A673 (cell line): ENCODE results near the gene RMND5A. TPM values are rescaled to one million over a fixed set of nuclear protein-coding genes. Genes with fewer than 3 reads are reported as not detected.
A peak's percentile ranks its signal among the peaks of the same experiment; 100 is the strongest.

Source experiments
- BruUV-seq: library from RNA; stranded (reverse); fragments of 400-500 nt; replicated peaks from 2 replicates; lab custom pipeline; 2021; lab: Mats Ljungman, UMichigan
- CTCF ChIA-PET: fragments of 300-600 bp; sonication (Branson Sonifier 250); formaldehyde crosslinking; loops from one replicate; lab custom pipeline; 2022; ENCODE audit warnings: antibody characterized with exemption; lab: Charles Lee
- POLR2A ChIA-PET: fragments of 300-600 bp; sonication (Branson Sonifier 250); formaldehyde crosslinking; loops from one replicate; lab custom pipeline; 2022; ENCODE audit warnings: antibody characterized with exemption; ENCODE audit not compliant: low non-redundant PET; lab: Charles Lee
- DNase-seq: peaks from one replicate; pipeline ENCODE4 v3.0.0-alpha.2; 2015; ENCODE audit warnings: low spot score
- H3K27ac ChIP-seq: fragments of 200-600 bp; sonication (generic); 2 replicates; pipeline ENCODE4 v1.5.1; 2016; ENCODE audit warnings: mixed run types, low read depth, mild to moderate bottlenecking, mixed read lengths, antibody characterized with exemption, low read length; ENCODE audit not compliant: poor library complexity, severe bottlenecking
- H3K27me3 ChIP-seq: fragments of 200-600 bp; sonication (generic); replicated peaks from 2 replicates; pipeline ENCODE4 v1.6.1; 2017; ENCODE audit warnings: mixed run types, low read depth, mild to moderate bottlenecking, mixed read lengths, antibody characterized with exemption, low read length; ENCODE audit not compliant: insufficient read depth, poor library complexity
- H3K36me3 ChIP-seq: fragments of 200-600 bp; sonication (generic); 2 replicates; pipeline ENCODE4 v1.6.1; 2016; ENCODE audit warnings: mixed run types, mild to moderate bottlenecking, mixed read lengths, antibody characterized with exemption, low read length; ENCODE audit not compliant: insufficient read depth, poor library complexity, severe bottlenecking
- H3K4me1 ChIP-seq: fragments of 200-600 bp; sonication (generic); 2 replicates; pipeline ENCODE4 v1.6.1; 2017; ENCODE audit warnings: mixed run types, mild to moderate bottlenecking, mixed read lengths, antibody characterized with exemption, low read length; ENCODE audit not compliant: insufficient read depth, poor library complexity, severe bottlenecking
- H3K4me3 ChIP-seq: fragments of 200-600 bp; sonication (generic); 2 replicates; pipeline ENCODE4 v1.5.1; 2016; ENCODE audit warnings: low read depth, mixed run types, mild to moderate bottlenecking, mixed read lengths, low read length; ENCODE audit not compliant: poor library complexity, severe bottlenecking
- H3K9me3 ChIP-seq: fragments of 200-600 bp; sonication (generic); 2 replicates; pipeline ENCODE4 v1.6.1; 2016; ENCODE audit warnings: mixed run types, low read depth, mild to moderate bottlenecking, mixed read lengths, antibody characterized with exemption, low read length; ENCODE audit not compliant: poor library complexity, severe bottlenecking
- CTCF ChIP-seq: fragments of 300-800, 200-600 bp; sonication (generic); conservative IDR thresholded peaks from 2 replicates; pipeline ENCODE4 v1.5.1; 2017; ENCODE audit warnings: low read depth, mild to moderate bottlenecking, antibody characterized with exemption, low read length, moderate library complexity, mixed read lengths
- EZH2 ChIP-seq: fragments of 200-600 bp; sonication (generic); IDR thresholded peaks from 2 replicates; pipeline ENCODE4 v1.6.1; 2017; ENCODE audit warnings: borderline replicate concordance, low read depth, mild to moderate bottlenecking, mixed read lengths, antibody characterized with exemption, low read length; ENCODE audit not compliant: poor library complexity, severe bottlenecking
- intact Hi-C: fragments of 100-400 bp; cut with micrococcal nuclease; formaldehyde crosslinking; loops from one replicate; pipeline ENCODE4 v1.10.0; 2022; ENCODE audit not compliant: unreplicated experiment
- total RNA-seq: library from RNA; stranded (reverse); gene quantifications from 2 replicates; pipeline ENCODE4 v1.2.3, GENCODE V29; 2021

Gene RMND5A
- total RNA-seq, 1 experiment from 2014 or later = 38.7 TPM

- no peak for DNase-seq
- POLR2A ChIA-PET = interaction anchor here (0.5 kb wide), 1 partner anchor 219 kb away, joined by 3 read pairs; no protein-coding TSS in a partner anchor
- intact Hi-C loops = no loop called here
- peaks cover 21% of the 10 kb centered on the region for H3K4me1 ChIP-seq
- CTCF ChIA-PET = no interaction called here
- peaks cover 8% of the 10 kb centered on the region for H3K36me3 ChIP-seq
- BruUV-seq = no TSS peak
- no peak overlapping the region for H3K4me3 ChIP-seq
- TF ChIP-seq CTCF = no peak
- no peak for TF ChIP-seq EZH2
- peaks cover 6% of the 10 kb centered on the region for H3K9me3 ChIP-seq
- no peaks in the 10 kb centered on the region for H3K27me3 ChIP-seq
- no peak overlapping the region for H3K27ac ChIP-seq
These were observed 24.1 kb downstream of the RMND5A start for GRCh38 chr2:86744152-86744551.

GRCh38 chr2:86746939-86747338, 26.8 kb downstream of the RMND5A start:
- CTCF ChIA-PET = no interaction called here
- POLR2A ChIA-PET = no interaction called here
- peak overlapping the region; percentile 84 for H3K27ac ChIP-seq
- intact Hi-C loops = no loop called here
- H3K4me3 ChIP-seq = no peak overlapping the region
- peaks cover 34% of the 10 kb centered on the region for H3K36me3 ChIP-seq
- peaks cover 27% of the 10 kb centered on the region for H3K9me3 ChIP-seq
- peaks cover 21% of the 10 kb centered on the region for H3K4me1 ChIP-seq
- no peaks in the 10 kb centered on the region for H3K27me3 ChIP-seq
- TF ChIP-seq EZH2 = no peak
- no TSS peak for BruUV-seq
- no peak for DNase-seq

GRCh38 chr2:86747711-86748639, 27.9 kb downstream of the RMND5A start:
- peaks cover 44% of the 10 kb centered on the region for H3K36me3 ChIP-seq
- peaks cover 21% of the 10 kb centered on the region for H3K4me1 ChIP-seq
- H3K27me3 ChIP-seq = no peaks in the 10 kb centered on the region
- intact Hi-C loops = no loop called here
- CTCF ChIA-PET = no interaction called here
- TF ChIP-seq CTCF = no peak
- TF ChIP-seq EZH2 = no peak
- POLR2A ChIA-PET = interaction anchor here (0.6 kb wide), 1 partner anchor 365 kb away, joined by 3 read pairs; no protein-coding TSS in a partner anchor
- TSS peak; percentile 56 for BruUV-seq
- no peak overlapping the region for H3K4me3 ChIP-seq
- peak overlapping the region; percentile 84 for H3K27ac ChIP-seq
- H3K9me3 ChIP-seq = peaks cover 27% of the 10 kb centered on the region
- DNase-seq = peak; percentile 82
